DMS79 treated with DMSO at 0.1 percent for 48 hours (cell line): ENCODE results near the gene OXLD1.

Experiments
- DNase-seq: peaks from one replicate; lab custom pipeline; 2025; lab: John Stamatoyannopoulos, UW

The OXLD1 gene

GRCh38 chr17:81616877-81617276, 49.5 kb downstream of the OXLD1 start:
- DNase-seq = no peak

GRCh38 chr17:81615401-81615930, 50.9 kb downstream of the OXLD1 start:
- DNase-seq = no peak
